DLD1 (cell line): ENCODE results near the gene GLRA3.
"Not testable (repeated sequence)": the region's sequence is repeated elsewhere in the genome, so short reads cannot be mapped to it uniquely, and the experiment has no call there.

Source experiments
- in situ Hi-C: cut with HindIII; loops from 2 replicates; pipeline ENCODE4 v1.10.0; 2017; ENCODE audit warnings: low sequenced_read_pairs

Gene GLRA3

DNA sequence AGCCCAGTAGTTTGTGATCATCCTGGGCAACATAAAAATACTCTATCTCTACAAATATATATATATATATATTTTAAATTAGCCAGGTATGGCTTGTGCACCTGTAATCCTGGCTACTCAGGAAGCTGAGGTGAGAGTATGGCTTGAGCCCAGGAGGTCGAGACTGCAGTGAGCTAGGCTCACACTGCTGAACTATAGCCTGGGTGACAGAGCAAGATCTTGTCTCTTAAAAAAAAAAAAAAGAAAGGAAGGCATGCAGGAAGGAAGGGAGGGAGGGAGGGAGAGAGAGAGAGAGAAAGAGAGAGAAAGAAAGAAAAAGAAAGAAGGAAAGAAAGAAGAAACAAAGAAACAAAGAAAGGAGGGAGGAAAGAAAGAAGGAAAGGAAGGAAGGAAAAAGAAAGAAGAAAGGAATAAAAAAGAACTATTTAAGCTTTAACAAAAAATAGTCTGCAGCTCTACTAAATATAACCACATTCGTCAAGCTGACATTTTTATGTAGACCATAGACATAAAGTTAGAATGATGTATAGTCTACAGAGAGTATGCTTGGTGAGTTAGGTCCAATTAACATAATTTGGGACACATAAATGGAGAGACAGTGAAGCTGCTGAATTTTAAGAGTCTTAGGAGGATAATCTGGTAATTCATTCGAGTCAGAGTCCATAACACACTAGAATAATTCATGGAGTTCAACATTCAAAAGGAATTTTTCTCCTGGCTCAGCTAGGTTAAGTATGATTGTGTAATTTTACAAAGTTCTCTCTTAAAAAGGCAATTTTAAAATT, 111.9 kb downstream of the GLRA3 start:
- in situ Hi-C loops = loop anchor here (25.0 kb wide), 1 partner anchor 355 kb away; no protein-coding TSS in a partner anchor

DNA sequence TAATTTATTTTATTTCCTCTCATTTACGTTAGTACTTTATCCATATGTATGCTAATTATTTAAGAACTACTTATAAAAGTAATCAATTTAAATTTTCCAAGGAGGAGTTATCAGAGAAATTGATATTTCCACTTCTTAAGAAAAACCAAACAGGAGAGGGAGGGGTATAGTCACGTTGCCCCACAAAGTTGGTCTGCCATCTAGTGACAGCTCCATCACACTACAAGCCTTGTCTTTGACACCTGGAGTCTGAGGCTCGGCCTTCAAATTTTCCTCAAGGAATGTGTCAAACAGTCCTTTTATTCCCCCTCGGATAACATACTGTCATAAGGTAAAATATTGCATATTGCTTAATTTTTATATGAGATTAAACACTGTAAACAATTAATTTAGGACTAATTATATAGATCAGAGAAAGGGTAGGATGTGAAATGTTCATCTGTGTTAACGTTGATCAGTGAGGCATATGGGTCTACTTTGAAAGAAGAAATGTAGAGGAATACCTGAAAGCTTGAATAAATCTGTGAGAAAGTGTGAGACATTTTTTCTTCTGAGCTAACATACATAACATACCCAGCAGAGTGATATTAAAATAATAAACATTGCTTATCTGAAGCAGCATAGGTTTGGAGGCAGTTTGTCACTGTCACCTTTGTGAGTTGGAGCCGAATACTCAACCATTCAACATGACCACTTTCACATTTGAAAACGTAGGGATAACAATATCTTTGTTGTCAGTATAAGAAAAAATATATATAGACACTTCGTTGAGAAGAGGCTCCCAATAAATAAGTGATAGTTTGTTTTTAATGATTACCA, 114.4 kb downstream of the GLRA3 start:
- in situ Hi-C loops = loop anchor here (25.0 kb wide), 1 partner anchor 352 kb away; no protein-coding TSS in a partner anchor

DNA sequence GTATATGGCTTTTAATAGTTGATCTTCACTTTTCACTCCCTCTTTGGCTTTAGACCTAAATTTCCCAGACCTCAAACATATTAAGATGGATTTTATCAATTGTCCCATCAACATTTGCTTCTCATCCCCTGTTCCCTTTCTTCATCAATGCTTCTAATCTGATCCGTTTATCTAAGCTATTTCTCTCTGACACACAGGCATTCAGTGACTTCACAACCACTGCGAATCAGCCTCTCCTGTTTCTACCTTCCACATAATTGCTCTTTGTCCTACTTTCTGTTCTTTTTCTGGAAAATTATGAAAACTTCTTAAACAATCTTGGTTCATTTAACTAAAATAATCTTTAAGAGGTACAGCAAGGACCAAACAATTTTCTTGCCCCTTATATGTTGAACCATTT, 115.2 kb downstream of the GLRA3 start:
- in situ Hi-C loops = loop anchor here (25.0 kb wide), 1 partner anchor 352 kb away; no protein-coding TSS in a partner anchor

DNA sequence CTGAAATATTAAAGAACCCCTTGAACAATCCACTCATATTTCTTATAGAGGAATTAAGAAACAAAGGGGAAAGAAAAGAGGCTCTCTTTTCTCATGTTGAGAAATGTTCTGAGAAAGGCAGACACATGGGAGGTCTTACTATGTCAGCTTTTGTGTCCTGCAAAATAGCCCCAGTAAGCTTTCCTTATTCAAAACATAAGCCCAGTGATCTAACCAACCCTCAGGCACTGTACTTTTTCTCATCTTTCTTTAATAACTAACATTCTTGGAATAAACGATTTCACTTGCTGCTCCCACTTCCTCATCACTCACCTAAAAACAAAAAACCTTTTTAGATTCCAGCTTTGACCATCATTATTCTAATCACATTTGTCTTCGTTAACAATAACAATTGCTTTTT, 115.9 kb downstream of the GLRA3 start:
- in situ Hi-C loops = loop anchor here (25.0 kb wide), 1 partner anchor 351 kb away; no protein-coding TSS in a partner anchor

DNA sequence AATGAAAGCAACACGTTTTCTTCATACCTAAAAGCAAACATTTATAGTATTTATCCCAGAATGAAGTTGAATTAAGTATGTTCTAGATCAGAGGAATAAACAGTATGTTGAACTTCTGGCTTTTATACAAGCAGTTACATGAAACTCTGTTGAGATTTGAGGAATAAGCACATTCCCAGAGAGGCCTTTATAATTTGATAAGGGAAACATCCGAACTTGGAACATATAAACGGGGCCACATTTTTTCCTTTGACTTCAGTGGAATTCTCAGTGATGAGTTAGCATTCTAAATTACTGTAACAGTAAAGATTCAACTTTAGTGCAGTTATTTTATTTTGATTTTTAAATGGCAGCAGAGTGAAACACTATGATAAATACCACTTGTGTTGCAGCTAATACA, 119.5 kb downstream of the GLRA3 start:
- in situ Hi-C loops = loop anchor here (25.0 kb wide), 1 partner anchor 347 kb away; no protein-coding TSS in a partner anchor

DNA sequence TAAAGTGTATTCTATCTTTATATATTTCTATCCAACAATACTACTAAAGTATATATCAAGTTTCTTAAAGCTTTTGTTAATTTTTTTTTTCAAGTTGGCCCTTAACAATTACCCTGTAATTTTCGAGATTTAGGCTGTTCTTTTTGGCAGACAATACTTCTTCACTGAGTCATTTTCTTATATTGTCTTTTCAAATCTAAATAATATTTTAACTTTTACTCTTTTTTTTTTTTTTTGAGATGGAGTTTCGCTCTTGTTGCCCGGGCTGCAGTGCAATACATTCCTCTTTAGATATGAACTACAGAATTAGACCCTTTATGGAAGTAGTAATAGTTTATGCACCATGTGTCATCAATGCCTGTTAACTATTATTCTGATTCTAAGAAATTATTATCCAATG, 120.7 kb downstream of the GLRA3 start:
- in situ Hi-C loops = loop anchor here (25.0 kb wide), 1 partner anchor 346 kb away; no protein-coding TSS in a partner anchor

DNA sequence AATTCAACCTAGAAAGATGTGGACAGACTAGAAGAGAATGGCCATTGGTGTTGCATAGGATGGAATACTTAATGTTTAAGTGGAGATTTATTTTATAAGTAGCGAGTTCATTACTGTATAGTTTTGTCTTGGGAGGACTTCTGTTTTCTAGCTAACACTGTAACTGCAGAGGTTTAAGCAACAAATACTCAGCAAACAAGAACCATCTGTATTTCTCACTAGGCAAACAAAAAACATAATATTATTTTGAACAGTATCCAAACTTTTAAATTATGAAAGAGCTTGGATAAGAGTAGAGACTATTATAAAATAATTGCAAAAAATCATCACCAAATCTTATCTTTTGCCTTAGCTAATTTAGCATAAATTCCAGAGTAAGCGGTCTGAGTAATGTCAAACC, 121.1 kb downstream of the GLRA3 start:
- in situ Hi-C loops = loop anchor here (25.0 kb wide), 1 partner anchor 346 kb away; no protein-coding TSS in a partner anchor

DNA sequence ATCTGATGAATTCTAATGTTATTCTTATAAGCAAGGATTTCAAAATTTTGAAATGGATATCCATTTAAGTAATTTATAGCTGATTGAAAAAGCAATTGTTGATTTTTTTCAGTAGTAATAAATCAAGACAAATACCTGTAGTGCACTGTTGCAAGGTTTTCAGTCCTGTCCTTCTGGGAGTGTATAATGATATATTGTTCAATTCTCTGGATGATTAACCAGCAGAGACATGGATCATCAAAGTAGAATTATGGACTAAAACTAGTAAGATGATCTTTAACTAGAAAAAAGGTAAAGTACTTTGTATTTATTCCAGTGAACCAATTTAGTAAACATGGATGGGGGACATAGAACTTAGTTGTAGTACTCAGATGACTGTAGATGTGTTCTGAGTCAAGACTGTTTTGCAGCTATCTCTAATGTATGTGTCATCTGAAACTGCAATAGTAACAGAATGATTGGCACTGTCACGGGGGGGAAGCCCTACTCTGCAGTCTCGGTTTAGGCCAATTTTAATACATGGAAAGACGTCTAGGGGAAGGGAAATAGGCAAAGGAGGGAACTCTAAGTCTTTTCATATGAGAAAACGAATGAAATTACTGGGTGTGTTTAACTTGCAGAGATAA, 121.9 kb downstream of the GLRA3 start:
- in situ Hi-C loops = loop anchor here (25.0 kb wide), 1 partner anchor 345 kb away; no protein-coding TSS in a partner anchor

DNA sequence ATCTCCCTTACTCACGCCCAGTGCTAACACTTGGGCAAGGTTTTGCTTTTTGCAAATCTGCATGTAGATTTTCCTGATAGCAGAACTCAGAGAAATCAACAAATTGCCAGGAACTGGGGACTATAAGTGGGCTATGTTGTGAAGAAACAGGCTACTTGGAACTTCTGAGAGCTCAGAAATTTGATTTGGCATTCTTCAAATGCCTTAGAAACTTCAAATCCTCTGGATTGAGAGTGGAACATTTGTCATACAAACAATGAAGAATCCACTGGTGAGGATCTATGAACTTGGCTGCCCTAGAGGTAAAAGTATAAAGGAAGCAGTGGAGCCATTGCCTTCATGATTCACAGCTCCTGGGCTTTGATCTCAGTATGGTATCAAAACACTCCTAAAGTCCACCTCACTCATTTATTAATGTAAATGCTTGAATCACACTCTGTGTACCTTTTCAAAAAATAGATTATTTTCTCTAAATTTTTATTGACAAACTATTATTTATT, 126.0 kb downstream of the GLRA3 start:
- in situ Hi-C loops = loop anchor here (25.0 kb wide), 1 partner anchor 341 kb away; no protein-coding TSS in a partner anchor

DNA sequence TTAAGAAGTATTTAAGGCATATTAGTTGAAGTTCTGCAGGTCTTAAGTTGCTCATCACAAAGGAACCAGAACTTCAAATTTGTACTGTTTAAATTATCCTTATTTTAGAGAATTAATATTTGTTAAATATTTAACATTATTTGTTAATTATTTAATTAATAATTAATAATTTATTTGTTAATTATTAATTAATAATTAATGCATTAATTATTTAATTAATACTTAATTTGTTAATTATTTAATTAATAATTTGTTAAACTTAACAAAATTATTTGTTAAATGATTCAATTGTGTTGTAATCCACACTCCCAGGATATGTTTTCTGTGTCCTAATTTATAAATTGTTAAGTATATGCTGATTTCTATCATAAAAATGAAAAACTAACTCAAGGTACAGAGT, 129.4 kb downstream of the GLRA3 start:
- in situ Hi-C loops = loop anchor here (25.0 kb wide), 1 partner anchor 337 kb away; no protein-coding TSS in a partner anchor

DNA sequence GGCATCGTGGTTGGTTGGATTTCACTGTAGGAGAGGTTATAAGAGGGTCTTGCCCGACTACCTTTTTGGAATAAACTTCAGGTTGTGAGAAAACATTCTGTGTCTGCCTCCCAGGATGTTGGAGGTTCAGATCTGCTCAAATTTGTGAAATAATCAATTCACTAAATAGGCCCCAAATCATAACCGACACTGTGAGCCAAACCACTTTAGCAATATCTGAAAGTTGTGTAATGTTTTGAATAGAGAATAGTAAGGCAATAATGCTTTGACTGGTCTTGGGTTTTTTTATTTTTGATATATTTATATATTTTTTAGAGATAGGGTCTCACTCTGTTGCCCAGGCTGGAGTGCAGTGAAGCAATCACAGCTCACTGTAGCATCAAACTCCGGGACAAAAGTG, 131.2 kb downstream of the GLRA3 start:
- in situ Hi-C loops = no loop called here

DNA sequence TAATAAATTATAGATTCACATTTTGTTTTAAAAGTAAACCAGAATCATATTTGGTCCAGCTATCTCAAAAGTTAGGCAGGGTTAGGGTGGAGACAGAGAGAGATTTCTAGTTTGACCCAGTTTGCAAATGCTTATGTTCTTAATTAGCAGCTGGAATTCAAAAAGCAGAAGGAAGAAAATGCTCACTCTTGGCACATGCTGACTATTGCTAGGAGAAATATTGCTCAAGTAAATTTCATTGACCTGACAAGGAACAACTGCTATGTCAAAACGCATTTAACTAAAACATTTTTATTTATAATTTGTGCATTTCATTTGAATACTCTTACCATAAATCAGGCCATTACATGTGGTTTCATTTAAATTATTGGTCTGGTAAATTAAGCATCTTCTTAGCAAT, 131.8 kb downstream of the GLRA3 start:
- in situ Hi-C loops = no loop called here

DNA sequence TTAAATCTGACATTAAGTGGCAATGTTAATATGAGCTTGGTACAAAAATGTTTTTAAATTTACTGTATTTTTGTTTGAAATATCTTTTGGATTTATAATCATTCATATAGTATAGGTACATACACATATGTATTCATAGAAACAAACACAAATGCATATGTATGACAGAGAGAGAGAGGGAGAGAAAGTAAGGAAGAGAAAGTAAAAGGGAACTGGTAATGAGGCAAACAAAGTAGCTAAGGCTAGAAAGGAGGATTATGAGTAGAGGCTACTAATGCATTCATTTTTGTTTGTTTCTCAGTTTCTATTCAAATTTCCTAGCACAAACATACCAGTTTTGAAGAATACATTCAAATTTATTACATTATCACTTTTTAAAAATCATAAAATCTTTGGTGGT, 132.4 kb downstream of the GLRA3 start:
- in situ Hi-C loops = no loop called here

DNA sequence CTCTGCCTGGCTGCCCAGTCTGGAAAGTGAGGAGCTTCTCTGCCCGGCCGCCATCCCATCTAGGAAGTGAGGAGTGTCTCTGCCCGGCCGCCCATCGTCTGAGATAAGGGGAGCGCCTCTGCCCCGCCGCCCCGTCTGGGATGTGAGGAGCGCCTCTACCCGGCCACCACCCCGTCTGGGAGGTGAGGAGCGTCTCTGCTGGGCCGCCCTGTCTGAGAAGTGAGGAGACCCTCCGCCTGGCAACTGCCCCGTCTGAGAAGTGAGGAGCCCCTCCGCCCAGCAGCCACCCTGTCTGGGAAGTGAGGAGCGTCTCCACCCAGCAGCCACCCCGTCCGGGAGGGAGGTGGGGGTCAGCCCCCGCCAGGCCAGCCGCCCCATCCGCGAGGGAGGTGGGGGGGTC, 137.2 kb downstream of the GLRA3 start:
- in situ Hi-C loops = not testable (repeated sequence)

DNA sequence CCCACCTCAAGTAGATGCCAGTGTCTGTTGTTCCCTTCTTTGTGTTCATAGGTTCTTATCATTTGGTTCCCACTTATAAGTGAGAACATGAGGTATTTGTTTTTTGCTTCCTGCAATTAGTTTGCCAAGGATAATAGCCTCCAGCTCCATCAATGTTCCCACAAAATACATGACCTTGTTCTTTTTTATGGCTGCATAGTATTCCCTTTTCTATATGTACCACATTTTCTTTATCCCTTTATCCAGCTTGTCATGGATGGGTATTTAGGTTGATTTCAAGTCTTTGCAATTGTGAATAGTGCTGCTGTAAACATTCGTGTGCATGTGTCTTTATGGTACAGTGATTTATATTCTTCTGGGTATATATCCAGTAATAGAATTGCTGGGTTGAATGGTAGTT, 138.4 kb downstream of the GLRA3 start:
- in situ Hi-C loops = no loop called here

DNA sequence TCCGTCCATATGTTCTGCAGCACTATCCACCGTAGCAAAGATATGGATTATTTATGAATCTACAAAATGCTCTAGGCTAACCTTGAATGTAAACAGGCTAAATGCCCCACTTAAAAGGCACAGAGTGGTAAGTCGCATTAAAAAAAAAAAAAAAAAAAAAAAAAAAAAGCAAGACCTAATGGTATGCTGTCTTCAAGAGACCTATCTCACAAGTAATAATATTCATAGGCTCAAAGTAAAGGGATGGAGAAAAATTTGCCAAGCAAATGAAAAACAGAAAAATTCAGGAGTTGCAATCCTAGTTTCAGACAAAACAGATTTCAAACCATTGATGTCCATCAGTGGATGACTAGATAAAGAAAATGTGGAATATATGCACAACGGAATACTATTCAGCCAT, 139.4 kb downstream of the GLRA3 start:
- in situ Hi-C loops = no loop called here

DNA sequence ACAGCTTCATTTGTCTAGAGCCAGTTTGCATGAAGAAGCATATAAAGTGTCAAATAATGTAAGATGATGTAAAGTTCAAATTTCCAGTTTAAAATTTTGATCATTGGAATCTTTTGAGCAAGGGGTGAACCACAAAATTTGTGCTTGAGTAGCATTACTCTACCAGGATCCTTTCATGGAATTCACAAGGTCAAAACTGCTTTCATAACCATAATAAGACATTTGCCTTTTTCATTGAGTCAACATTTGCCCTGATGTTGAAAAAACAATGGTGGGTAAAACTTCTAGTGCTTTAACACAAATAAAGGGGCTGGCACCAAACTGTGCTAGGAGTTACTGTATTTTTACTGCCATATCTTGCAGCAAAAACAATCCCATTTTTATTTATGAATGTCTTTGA, 142.2 kb downstream of the GLRA3 start:
- in situ Hi-C loops = no loop called here

DNA sequence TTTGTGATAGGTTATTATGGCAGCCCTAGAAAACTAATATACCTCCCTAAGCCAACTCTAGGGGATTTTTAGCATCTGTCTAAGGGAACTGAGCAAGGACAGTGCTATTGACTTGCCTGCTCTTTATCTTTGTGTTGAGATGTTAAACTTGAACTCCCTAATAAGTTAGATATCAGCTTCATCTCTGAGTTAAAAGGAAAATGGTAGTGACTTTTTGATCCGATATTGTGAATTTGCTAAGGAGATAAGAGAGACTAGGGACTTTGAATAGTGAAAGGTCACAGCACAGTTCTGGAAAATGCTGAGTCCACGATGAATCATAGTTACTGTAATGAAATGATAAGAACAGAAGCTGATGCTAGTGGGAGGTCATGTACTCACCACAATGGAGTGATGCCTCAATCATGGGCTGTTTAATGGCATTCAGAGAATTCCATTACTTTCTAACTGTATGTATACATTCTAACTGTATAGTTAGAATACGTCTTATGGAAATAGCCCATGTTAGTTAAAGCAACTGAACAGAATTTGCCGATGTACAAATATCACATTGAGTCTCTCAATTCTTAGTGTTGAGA, 147.2 kb downstream of the GLRA3 start:
- in situ Hi-C loops = no loop called here

DNA sequence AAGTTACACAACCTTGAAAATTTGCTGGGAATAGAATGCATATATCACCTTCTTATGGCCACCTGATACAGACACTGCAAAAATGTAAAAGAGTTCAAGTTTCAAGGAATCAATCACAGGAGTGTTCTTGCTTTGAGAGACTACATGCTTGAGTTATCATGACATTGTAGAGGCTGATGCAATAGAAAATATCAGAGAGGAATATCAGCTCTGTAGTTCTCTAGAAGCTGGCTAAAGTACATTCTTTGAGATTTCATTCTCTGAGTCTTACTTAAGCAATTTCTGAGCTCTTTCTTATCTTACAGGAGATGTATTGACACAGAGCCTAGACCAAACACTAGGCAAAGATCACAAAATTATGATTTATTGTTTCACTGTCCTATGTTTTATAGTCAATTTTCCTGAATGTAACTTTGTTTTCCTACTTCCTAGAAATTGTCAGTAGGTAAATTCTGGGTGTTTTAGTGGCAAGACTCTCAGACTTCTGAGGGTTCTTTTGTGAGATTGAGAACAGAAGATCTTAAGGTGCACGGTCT, 154.7 kb downstream of the GLRA3 start:
- in situ Hi-C loops = no loop called here

DNA sequence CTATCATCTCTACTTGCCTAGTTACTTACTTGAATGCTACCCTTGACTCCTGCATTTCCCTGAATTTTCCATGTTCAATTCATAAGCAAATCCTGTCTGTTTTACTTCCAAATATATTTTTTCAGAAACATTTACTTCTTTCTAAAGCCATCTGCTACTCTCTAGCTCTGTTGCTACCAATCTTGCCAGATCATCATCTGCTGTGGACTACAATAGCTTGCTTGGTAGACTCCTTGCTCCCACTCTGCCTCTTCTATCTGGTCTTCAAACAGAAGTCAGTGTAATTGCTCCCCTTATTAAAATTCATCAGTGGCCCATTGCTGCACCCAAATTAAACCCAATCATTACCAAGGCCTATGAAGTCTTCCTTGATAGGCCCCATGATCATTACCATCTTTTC, 155.2 kb downstream of the GLRA3 start:
- in situ Hi-C loops = no loop called here
